ENCODE measurements around the gene NLRP14.
A peak's percentile ranks its signal among the peaks of the same experiment; 100 is the strongest.

NLRP14 gene

GRCh38 chr11:7020183-7020917 lies at the start of gene NLRP14, which contains the start of gene ZNF214:
TSS of gene NLRP14 (plus strand) at chr11:7020479. CDS start at chr11:7038587, 18,108 bp downstream.
TSS of gene ZNF214 (minus strand) at chr11:7020346. CDS start at chr11:7002835, 17,511 bp downstream.
- DNase-seq = peak; percentile 64 to 79

DNA sequence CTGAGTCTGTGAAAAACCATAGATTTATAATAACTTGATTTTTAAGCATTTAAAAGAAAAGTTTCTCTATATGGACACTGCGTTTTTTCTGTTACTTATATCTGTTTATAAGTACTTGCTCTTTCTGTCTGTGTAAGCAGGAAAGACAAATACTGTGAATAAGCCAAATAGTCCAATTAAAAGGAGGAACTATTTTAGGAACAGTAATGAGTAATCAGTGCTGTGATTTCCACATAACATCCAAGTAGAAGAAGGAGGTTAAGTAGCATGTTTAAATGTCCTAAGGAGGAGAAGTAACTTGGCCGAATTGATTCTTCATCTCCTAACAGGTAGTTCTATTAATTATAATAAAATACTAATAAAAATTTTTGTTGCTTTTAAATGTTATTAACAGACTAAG lies 40.9 kb upstream of the NLRP14 start:
- no peak for DNase-seq

- no peak for DNase-seq
Observed at GRCh38 chr11:6986487-6986886, 33.8 kb upstream of the NLRP14 start.

GRCh38 chr11:6988506-6988905 lies 31.8 kb upstream of the NLRP14 start:
- no peak for DNase-seq

GRCh38 chr11:6991227-6991626 lies 29.1 kb upstream of the NLRP14 start:
- DNase-seq = no peak

GRCh38 chr11:6992026-6992425 lies 28.3 kb upstream of the NLRP14 start:
- DNase-seq = no peak

DNA sequence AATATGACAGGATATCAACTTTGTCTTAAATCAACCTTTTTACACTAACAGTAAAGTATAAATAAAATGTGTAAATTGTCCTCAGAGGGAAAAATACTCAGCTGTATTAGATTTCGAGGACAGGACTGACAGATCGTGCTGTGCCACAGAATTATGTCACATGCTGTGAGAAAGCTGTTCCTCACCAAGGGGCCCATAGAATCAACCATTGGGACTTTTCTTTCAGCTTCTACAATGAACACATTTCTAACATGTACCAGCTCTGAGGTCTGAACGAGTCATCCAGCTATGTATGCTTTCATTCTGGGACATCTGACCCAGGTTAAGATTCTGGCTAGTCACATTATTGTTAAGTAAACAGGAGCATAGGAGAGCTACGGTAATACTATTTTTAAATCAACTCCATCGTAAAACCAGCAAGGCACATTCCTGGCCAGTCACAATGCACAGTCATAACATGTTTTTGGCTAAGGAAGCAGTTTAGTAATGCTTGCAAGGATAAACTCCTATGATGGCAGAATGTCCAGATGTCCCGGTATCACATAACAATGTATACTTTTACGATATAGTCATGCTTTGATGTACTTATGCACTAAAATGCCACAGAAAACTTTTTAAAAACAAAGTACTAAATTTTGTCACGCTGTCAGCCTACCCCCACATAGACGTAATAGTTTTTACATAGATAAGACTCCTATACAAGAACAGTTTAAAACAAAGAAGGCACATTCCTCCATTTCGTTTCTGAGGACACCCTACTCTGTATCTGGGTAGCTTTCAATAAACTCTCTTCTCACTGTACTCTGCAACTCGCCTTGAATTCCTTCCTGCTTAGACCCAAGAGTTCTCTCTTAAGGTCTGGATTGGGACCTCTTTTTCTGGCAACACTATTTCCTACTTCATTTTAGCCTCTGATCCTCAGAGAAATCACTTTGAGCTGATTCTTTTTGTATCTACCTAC lies 27.5 kb upstream of the NLRP14 start:
- DNase-seq = no peak

GRCh38 chr11:6995703-6996102 lies 24.6 kb upstream of the NLRP14 start:
- DNase-seq = no peak

DNA sequence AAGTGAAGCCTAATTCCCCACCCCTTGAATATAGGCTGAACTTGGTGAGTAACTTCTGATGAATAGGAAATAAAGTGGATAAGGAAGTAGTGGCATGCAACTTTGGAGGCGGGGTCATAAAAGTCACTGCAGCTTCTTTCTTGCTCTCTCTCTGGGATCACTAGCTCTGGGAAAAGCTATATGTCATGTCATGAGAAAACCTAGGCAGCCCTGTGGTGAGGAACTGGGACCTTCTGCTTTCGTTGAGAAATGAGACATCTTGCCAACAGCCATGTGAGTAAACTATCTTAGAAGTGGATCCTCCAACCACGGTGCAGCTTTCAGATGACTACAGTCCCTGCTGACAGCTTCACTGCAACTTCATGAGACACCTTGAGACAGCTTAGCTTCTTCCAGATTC lies 15.8 kb upstream of the NLRP14 start:
- no peak for DNase-seq

- no peak for DNase-seq
Observed at GRCh38 chr11:7014118-7014517, 6.2 kb upstream of the NLRP14 start.

- no peak for DNase-seq
Observed at GRCh38 chr11:7016011-7016410, 4.3 kb upstream of the NLRP14 start.

DNA sequence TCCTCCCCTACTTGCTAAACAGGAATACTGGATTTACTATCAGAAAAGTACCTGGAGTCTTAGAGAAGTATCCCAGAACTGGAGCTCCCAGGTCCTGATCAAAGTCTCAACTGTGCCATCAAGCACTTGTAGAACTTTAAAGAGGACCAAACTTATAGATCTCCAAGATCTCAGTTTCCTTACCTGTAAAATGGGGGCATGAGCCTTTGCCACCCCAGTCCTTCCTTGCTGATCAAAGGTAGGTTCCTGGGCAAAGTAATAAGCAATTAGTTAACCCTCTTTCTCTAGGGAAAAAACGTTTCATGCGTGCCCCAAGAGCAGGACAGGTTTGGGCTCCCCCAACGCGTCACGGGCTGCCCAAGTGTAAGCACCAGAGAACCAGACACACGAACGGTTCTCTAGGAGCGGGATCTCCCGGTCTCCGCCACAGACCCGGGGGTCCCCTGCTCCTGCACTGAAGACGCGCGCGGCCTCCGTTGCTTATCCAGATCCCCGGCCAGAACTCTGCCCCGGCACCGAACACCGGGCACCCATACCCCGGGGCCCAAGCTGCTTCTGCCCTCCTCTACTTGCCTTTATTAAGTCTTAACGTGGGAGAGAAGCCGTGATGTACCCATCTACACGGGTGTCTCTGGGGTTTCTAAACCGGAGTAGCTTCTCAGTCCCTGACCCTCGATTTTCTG lies 638 bp upstream of the NLRP14 start:
- DNase-seq = no peak

- no peak for DNase-seq
Observed at GRCh38 chr11:7021318-7021717, 1.0 kb downstream of the NLRP14 start.

DNA sequence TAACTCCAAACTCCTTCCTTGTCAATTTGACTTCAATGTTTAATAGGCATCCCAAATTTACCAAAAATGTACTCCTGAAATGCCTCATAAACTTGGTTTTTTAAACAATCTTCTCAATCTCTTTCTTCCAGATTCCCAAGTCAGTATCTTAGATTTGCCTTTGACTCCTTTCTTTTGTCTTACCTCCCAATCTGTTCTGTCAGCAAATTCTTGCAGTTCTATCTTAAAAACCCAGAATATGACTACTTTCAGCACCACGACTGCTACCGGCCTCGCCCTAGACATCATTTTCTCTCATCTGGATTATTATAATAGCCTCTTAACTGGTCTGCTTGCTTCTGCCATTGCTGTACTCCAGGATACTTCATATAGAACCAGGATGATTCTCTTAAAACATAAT lies 7.9 kb downstream of the NLRP14 start:
- no peak for DNase-seq

GRCh38 chr11:7030836-7031235 lies 10.6 kb downstream of the NLRP14 start:
- DNase-seq = no peak

DNA sequence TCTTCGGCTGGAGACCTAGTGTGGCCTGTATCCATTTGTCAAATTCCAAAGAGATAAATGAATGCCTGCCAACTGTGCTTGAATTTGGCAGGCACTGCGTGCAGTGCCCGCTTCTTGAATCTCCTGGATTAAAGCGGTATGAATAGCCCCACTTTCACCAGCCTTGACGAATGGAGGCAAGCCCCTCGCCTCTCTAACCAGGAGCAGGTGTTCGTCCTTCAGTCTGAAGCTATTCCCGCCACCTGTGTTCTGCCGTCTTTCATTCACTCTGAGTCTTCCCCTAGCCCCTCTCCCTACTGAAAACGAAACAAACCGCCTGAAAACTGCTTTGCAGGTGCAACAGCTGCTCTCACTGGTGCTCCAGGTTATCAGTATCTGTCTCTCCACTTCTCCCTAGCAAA lies 11.2 kb downstream of the NLRP14 start:
- DNase-seq = no peak

DNA sequence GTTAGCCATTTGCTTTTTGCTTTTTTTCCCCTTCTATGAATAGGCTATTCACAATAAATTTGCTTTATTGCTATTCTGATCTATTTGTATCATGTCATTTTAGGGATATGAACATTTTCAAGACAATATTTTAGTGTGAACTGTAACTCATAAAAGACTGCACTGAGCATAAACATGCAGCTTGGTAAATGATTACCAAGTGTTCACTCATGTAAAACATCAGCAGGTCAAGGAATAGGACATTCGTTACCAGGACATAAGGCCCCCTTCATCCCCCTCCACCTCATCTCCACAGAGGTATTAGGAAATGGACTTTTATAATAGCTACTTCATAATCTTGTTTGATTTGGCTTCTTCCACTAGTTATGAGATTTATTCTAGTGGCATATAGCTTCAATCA lies 12.4 kb downstream of the NLRP14 start:
- no peak for DNase-seq

- no peak for DNase-seq
Observed at GRCh38 chr11:7034019-7034418, 13.7 kb downstream of the NLRP14 start.

DNA sequence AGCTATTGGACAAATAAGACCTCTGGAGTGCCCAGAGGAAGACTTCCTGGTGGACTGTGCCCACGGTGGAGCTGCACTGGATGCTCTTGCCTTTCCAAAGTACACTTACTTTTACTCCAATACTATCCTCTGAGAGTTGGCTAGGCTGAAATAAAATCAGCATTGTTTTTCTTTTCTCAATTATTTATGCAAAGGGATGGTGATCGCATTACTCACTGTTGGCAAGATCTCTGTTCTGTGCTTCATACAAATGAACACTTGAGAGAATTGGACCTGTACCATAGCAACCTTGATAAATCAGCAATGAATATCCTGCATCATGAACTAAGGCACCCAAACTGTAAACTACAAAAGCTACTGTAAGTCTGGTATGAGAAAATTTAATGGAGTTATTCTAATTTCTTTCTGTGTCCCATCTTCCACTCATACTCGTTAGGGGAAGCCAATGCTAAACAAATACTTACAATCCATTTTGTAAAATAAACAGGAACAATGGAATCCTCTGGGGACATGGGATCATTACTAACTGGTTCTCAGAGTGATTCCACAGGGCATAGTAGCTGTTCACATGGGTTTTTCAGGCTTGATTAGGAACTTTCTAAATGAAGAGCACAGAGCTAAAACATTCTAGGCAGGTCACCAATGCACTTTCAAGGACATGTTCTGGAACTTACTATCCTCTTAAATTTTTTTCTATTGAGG lies 26.3 kb downstream of the NLRP14 start:
- DNase-seq = no peak

DNA sequence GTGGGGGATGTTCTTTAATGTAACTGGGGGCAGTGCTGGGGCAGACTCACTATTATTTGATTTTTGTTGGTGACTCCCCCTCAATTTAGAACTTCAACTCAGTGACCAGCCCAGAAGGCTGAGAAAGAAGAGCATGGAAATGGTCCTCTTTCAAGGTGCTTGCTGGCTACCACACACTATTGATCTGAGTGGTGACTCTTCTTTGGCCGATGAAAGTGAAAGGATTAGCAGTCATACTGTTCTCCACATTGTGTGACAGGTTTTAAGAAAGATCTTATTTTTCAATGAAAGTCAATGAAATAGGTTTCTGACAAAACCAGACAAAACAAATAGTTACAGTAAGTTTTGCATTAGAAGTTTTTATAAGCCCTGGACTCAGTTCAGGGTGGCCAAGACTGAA lies 29.9 kb downstream of the NLRP14 start:
- DNase-seq = no peak

GRCh38 chr11:7056828-7057513 lies 36.7 kb downstream of the NLRP14 start:
- no peak for DNase-seq

GRCh38 chr11:7057641-7058040 lies 37.4 kb downstream of the NLRP14 start:
- DNase-seq = no peak

Measured in cerebellar nuclear complex (tissue), 1 donor.